PC-3 (cell line): ENCODE data around the gene STOML3. TPM values are rescaled to one million over a fixed set of nuclear protein-coding genes. Genes with fewer than 3 reads are reported as not detected.
"Not testable (repeated sequence)": the region's sequence is repeated elsewhere in the genome, so short reads cannot be mapped to it uniquely, and the experiment has no call there.

Experiments
- ATAC-seq: fragments of 200-7000 bp; cut with Tn5 transposase; 2 replicates; pipeline ENCODE4 v1.9.1; 2020; ENCODE audit warnings: mild to moderate bottlenecking, moderate library complexity
- BruUV-seq: library from RNA; stranded (reverse); fragments of 400-500 nt; replicated peaks from 2 replicates; lab custom pipeline; 2021; lab: Mats Ljungman, UMichigan
- CTCF ChIA-PET: fragments of 300-600 bp; sonication (Branson Sonifier 250); formaldehyde crosslinking; loops from one replicate; lab custom pipeline; 2022; ENCODE audit warnings: antibody characterized with exemption; lab: Charles Lee
- POLR2A ChIA-PET: fragments of 300-600 bp; sonication (Branson Sonifier 250); formaldehyde crosslinking; loops from one replicate; lab custom pipeline; 2022; ENCODE audit warnings: antibody characterized with exemption; ENCODE audit not compliant: unreplicated experiment; lab: Charles Lee
- DNase-seq: peaks from one replicate; pipeline ENCODE4 v3.0.0-alpha.2; 2015
- H2AFZ ChIP-seq: fragments of 300-600 bp; sonication (generic); 2 replicates; pipeline ENCODE4 v1.6.0; 2016; ENCODE audit warnings: antibody characterized with exemption, low read length
- H3F3A ChIP-seq: fragments of 300-600 bp; sonication (generic); one replicate; pipeline ENCODE4 v1.6.0; 2017; ENCODE audit warnings: antibody characterized with exemption, low read length, control low read depth, mild to moderate bottlenecking; ENCODE audit not compliant: unreplicated experiment
- H3K27ac ChIP-seq: fragments of 300-600 bp; sonication (generic); 2 replicates; pipeline ENCODE4 v1.5.1; 2016; ENCODE audit warnings: mild to moderate bottlenecking, low read length
- H3K27me3 ChIP-seq: fragments of 300-600 bp; sonication (generic); 2 replicates; pipeline ENCODE4 v1.6.1; 2016; ENCODE audit warnings: low read length, mixed read lengths
- H3K36me3 ChIP-seq: fragments of 300-600 bp; sonication (generic); 2 replicates; pipeline ENCODE4 v1.6.1; 2016; ENCODE audit warnings: low read depth, mixed run types, low read length, mixed read lengths
- H3K4me1 ChIP-seq: fragments of 300-600 bp; sonication (generic); 2 replicates; pipeline ENCODE4 v1.5.1; 2016; ENCODE audit warnings: low read length; ENCODE audit not compliant: insufficient read depth
- H3K4me2 ChIP-seq: fragments of 300-600 bp; sonication (generic); 2 replicates; pipeline ENCODE4 v1.6.0; 2016; ENCODE audit warnings: low read length
- H3K4me3 ChIP-seq: fragments of 300-600 bp; sonication (generic); 2 replicates; pipeline ENCODE4 v1.5.1; 2016; ENCODE audit warnings: mild to moderate bottlenecking, low read length, mixed read lengths
- H3K79me2 ChIP-seq: fragments of 300-600 bp; sonication (generic); 2 replicates; pipeline ENCODE4 v1.6.1; 2017; ENCODE audit warnings: low read length, mixed read lengths
- H3K9ac ChIP-seq: fragments of 300-600 bp; sonication (generic); 2 replicates; pipeline ENCODE4 v1.6.0; 2016; ENCODE audit warnings: mild to moderate bottlenecking, low read length
- H3K9me2 ChIP-seq: fragments of 300-600 bp; sonication (generic); replicated peaks from 2 replicates; pipeline ENCODE4 v1.6.1; 2016; ENCODE audit warnings: mixed run types, low read length, mixed read lengths
- H3K9me3 ChIP-seq: fragments of 300-600 bp; sonication (generic); 2 replicates; pipeline ENCODE4 v1.6.1; 2016; ENCODE audit warnings: low read length, mixed read lengths
- H4K20me1 ChIP-seq: fragments of 300-600 bp; sonication (generic); 2 replicates; pipeline ENCODE4 v1.6.1; 2016; ENCODE audit warnings: low read length, mixed read lengths
- EZH2 ChIP-seq: fragments of 300-600 bp; sonication (generic); IDR thresholded peaks from one replicate; pipeline ENCODE4 v1.6.1; 2017; ENCODE audit warnings: antibody characterized with exemption, mild to moderate bottlenecking, low read length; ENCODE audit not compliant: unreplicated experiment
- EZH2phosphoT487 ChIP-seq: fragments of 300-600 bp; sonication (generic); IDR thresholded peaks from 2 replicates; pipeline ENCODE4 v1.6.1; 2018; ENCODE audit warnings: mild to moderate bottlenecking, antibody characterized with exemption, low read length, borderline replicate concordance
- intact Hi-C: fragments of 100-400 bp; cut with micrococcal nuclease; formaldehyde crosslinking; loops from 2 replicates; pipeline ENCODE4 v1.9.0; 2023
- total RNA-seq: library from RNA; depleted of rRNA; stranded (reverse); fragments of >200 nt; gene quantifications from 2 replicates; pipeline ENCODE4 v1.2.3, GENCODE V29; 2014
- TF ChIP-seq, protein P1 (sequence below): fragments of 300-600 bp; sonication (generic); conservative IDR thresholded peaks from 2 replicates; pipeline ENCODE4 v1.5.1; 2017; ENCODE audit warnings: antibody characterized with exemption, low read depth, mild to moderate bottlenecking, low read length

Gene STOML3
- total RNA-seq, 1 experiment from 2014 or later: not detected

- H3K79me2 ChIP-seq: no peaks in the 10 kb centered on the region
- H3F3A ChIP-seq: no peaks in the 10 kb centered on the region
- H3K27ac ChIP-seq: no peak overlapping the region
- no peak overlapping the region for H3K4me2 ChIP-seq
- no peak overlapping the region for H2AFZ ChIP-seq
- ATAC-seq: peak; percentile 33; the same call in 1 of the 2 replicates
- no peaks in the 10 kb centered on the region for H4K20me1 ChIP-seq
- CTCF ChIA-PET: no interaction called here
- no peaks in the 10 kb centered on the region for H3K27me3 ChIP-seq
- H3K4me1 ChIP-seq: no peaks in the 10 kb centered on the region
- POLR2A ChIA-PET: no interaction called here
- no TSS peak for BruUV-seq
- H3K9ac ChIP-seq: no peak overlapping the region
- no peaks in the 10 kb centered on the region for H3K9me2 ChIP-seq
- TF ChIP-seq, protein P1, sequence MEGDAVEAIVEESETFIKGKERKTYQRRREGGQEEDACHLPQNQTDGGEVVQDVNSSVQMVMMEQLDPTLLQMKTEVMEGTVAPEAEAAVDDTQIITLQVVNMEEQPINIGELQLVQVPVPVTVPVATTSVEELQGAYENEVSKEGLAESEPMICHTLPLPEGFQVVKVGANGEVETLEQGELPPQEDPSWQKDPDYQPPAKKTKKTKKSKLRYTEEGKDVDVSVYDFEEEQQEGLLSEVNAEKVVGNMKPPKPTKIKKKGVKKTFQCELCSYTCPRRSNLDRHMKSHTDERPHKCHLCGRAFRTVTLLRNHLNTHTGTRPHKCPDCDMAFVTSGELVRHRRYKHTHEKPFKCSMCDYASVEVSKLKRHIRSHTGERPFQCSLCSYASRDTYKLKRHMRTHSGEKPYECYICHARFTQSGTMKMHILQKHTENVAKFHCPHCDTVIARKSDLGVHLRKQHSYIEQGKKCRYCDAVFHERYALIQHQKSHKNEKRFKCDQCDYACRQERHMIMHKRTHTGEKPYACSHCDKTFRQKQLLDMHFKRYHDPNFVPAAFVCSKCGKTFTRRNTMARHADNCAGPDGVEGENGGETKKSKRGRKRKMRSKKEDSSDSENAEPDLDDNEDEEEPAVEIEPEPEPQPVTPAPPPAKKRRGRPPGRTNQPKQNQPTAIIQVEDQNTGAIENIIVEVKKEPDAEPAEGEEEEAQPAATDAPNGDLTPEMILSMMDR: peak; percentile 36; the same call in 1 of the 2 replicates
- TF ChIP-seq EZH2: no peak
- intact Hi-C loops: no loop called here
- no peak overlapping the region for H3K4me3 ChIP-seq
- no peaks in the 10 kb centered on the region for H3K9me3 ChIP-seq
- peaks cover 31% of the 10 kb centered on the region for H3K36me3 ChIP-seq
- DNase-seq: no peak
Measured at GRCh38 chr13:39012608-39013007, 22.0 kb upstream of the STOML3 start.

DNA sequence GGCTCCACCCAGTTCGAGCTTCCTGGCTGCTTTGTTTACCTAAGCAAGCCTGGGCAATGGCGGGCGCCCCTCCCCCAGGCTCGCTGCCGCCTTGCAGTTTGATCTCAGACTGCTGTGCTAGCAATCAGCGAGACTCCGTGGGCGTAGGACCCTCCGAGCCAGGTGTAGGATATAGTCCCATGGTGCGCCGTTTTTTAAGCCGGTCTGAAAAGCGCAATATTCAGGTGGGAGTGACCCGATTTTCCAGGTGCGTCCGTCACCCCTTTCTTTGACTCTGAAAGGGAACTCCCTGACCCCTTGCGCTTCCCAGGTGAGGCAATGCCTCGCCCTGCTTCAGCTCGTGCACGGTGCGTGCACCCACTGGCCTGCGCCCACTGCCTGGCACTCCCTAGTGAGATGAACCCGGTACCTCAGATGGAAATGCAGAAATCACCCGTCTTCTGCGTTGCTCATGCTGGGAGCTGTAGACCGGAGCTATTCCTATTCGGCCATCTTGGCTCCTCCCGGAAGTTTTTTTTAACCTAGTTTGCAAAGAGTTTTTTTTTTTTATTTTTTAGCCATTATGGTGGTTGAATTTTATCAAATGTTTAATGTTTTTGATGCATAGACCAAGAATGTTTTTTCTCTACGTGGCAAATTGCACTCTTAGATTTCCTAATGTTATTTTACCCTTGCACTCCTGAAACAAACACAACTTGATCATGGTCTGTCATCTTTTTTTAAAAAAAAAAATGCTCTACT, 15.9 kb upstream of the STOML3 start:
- H3K27ac ChIP-seq, H3K9me2 ChIP-seq, CTCF ChIA-PET, H3K9me3 ChIP-seq, intact Hi-C loops, H4K20me1 ChIP-seq, DNase-seq, H3K36me3 ChIP-seq, H3K4me3 ChIP-seq, H3K27me3 ChIP-seq, H3F3A ChIP-seq, ATAC-seq, H3K4me1 ChIP-seq, H3K9ac ChIP-seq, H3K79me2 ChIP-seq: not testable (repeated sequence)
- POLR2A ChIA-PET: interaction anchor here (0.6 kb wide), 1 partner anchor 219 kb away, joined by 4 read pairs; no protein-coding TSS in a partner anchor
- TSS peak; percentile 10 for BruUV-seq
- Histone ChIP-seq H3K4me2 (peak overlapping the region; percentile 48; the same call in 1 of the 2 replicates), H2AFZ (0 out of 2 replicates have a peak overlapping the region, but pooled peaks have one; percentile 42)

- no peak overlapping the region for H2AFZ ChIP-seq
- TF ChIP-seq EZH2 (no peak), EZH2phosphoT487 (no peak)
- TF ChIP-seq, protein P1: no peak
- CTCF ChIA-PET: no interaction called here
- H3F3A ChIP-seq: no peaks in the 10 kb centered on the region
- H3K4me1 ChIP-seq: no peaks in the 10 kb centered on the region
- H3K9me3 ChIP-seq: no peaks in the 10 kb centered on the region
- POLR2A ChIA-PET: no interaction called here
- intact Hi-C loops: no loop called here
- H3K4me2 ChIP-seq: no peak overlapping the region
- H3K4me3 ChIP-seq: no peak overlapping the region
- ATAC-seq: no peak
- H3K27me3 ChIP-seq: no peaks in the 10 kb centered on the region
- H3K79me2 ChIP-seq: no peaks in the 10 kb centered on the region
- H3K27ac ChIP-seq: no peak overlapping the region
- no peaks in the 10 kb centered on the region for H4K20me1 ChIP-seq
- no peak for DNase-seq
- H3K36me3 ChIP-seq: no peaks in the 10 kb centered on the region
- H3K9ac ChIP-seq: no peak overlapping the region
- no TSS peak for BruUV-seq
- no peaks in the 10 kb centered on the region for H3K9me2 ChIP-seq
Measured at GRCh38 chr13:38998739-38999138, 8.1 kb upstream of the STOML3 start.
